ENCODE measurements around the gene PDE1C.

Gene PDE1C

GRCh38 chr7:31892099-31892829 lies 177.9 kb downstream of the PDE1C start:
- no peak for DNase-seq (ENCODE audit: low spot score)

DNA sequence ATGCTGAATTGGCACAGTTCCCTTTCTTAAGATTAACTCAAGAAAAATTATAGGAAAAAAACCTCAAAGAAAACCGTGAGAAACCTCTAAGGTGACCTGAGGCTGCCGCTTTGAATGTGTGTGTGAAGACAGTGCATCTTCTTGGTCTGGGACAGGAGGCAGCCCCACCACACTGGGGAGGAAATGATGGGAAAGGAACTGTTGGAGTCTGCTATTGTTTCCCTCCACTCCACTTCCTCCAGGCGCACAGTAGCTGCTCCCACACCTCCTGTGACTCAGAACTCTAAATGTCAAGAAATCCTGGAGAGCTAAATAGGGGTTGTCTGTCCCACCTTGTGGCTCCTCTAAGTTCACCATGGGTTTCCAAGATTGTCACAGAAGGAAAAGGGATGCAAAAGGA lies 179.4 kb downstream of the PDE1C start:
- no peak for DNase-seq (ENCODE audit: low spot score)

DNA sequence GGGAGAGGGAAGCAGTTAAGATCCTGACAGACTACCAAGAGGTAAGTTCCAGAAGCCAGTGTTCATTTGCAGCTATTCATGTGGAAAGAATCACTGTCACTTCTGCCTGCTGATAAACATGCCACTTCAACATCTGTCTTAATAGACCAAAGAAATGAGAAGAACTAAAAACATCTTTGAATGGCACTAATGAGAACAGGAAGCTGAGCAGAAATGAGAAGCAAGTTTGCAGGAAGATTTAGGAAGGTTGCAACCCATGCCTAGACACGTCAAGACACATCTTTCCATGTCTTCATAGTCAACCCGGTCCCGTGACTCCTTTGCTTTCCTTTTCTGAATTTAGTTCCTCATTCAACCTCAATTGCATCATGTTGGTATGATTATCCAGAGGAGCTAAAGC lies 180.0 kb downstream of the PDE1C start:
- no peak for DNase-seq (ENCODE audit: low spot score)

DNA sequence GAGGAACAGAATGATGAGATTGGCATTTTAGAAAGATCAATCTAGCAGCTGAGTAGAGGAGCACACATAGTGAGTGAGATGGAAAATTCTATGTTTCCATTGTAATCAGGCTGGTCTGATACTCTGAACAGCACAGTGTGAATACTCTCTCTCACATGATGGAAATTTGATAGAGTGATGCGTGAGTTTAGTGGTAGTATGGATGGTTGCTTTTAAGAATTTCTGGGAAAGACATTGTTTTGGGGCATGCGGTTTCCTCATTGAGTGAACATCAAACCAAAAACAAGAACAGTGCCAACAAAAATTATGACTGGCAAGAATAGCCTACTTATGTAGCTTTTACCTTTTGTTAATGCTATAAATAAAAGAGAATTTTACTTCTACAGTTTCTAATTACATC lies 183.2 kb downstream of the PDE1C start:
- no peak for DNase-seq (ENCODE audit: low spot score)

GRCh38 chr7:31885171-31885570 lies 185.0 kb downstream of the PDE1C start:
- no peak for DNase-seq (ENCODE audit: low spot score)

- no peak for DNase-seq (ENCODE audit: low spot score)
Measured at GRCh38 chr7:31883761-31884164, 186.4 kb downstream of the PDE1C start.

DNA sequence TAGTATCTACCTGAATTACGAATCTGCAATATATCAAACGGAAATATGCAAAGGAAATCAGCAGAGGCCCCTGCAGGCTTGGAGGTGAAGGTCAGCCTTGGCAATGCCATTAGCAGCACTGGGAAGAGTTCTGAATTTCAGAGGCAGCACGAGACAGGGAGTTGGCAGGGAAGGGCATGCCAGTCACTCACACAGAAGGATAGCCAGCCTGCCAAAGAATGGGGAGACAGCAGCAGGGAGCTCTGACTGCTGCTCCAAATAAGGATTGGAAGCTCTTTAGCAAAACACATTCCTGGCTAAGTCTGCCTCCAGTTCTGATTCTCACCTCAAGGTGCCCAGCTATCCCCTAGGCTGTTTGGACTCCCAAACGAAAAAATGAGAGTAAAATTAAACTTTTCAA lies 188.0 kb downstream of the PDE1C start:
- DNase-seq (ENCODE audit: low spot score) = no peak

DNA sequence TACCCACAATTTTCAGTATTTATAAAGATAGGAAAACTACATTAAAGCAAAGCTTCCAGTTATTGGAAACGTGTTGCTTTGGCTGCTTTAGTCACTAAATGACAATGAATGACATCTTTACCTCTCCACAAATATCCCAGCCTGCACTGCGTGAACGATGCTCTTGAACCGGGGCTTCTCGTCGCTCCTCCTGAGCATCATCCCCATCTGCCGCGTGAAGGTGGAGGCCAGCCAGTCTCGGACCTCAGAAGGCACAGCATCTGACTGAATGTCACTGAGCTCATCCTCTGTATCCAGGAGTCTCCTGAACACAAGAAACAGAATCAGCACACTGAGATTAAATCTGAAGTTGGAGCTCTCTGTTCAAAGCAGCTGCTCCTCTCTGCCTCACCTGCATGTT lies 191.3 kb downstream of the PDE1C start:
- no peak for DNase-seq (ENCODE audit: low spot score)

DNA sequence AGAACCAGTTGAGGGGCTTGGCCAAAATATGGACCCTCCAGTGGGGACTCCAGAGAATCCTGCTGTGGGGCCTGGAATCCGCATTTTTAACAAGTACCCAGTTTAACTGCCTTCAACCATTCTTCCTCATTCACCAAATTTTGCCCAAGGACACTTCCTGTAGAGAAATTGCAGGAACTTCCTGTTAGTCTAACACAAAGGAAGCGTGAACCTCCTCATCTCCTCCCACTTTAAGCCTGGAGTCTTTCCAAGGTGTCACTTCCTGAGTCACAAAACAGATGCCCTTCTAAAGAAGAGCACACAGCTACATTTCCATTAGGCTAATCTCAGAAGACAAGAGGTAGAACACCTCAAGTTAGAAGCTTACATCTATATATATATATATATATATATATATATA lies 194.8 kb downstream of the PDE1C start:
- no peak for DNase-seq (ENCODE audit: low spot score)

GRCh38 chr7:31874631-31875386 lies 195.4 kb downstream of the PDE1C start:
- no peak for DNase-seq (ENCODE audit: low spot score)

GRCh38 chr7:31873816-31874597 lies 196.2 kb downstream of the PDE1C start:
- DNase-seq (ENCODE audit: low spot score) = no peak

GRCh38 chr7:31872545-31873370 lies 197.4 kb downstream of the PDE1C start:
- no peak for DNase-seq (ENCODE audit: low spot score)

DNA sequence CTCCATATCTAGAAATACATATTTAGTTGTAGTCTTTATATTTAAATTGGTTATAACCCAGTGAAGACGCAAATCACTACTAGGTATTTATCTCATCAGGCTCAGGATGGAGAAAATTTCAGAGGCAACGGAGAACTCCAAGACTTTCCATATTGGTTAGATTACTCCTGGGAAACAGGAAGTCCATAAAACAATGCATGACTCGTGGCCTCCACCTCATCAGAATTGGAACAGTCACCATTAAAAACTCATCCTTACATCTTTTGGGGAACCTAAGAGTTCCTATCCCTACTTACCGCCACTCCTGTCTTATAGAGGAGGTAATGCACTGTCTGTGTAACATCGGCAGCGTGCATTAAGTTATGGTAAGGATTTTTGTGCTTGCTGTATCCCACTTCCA lies 205.6 kb downstream of the PDE1C start:
- no peak for DNase-seq (ENCODE audit: low spot score)

DNA sequence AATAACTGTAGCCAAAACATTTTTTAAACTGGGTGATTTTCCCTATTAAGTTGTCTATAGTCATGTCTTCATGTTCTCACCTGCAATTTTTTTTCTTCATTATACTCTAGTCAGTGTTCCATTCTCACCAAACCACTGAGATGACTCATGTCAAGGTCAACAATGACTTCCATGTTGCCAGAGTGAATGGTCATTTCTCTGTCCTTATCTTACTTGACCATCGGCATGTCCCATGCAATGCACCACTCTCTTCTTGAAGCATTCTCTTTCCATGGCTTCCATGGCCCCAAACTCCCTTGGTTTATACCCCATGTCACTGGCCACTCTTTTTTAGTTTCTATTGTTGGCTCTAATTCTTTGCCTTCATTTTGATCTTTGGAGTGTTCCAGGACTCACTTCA lies 209.3 kb downstream of the PDE1C start:
- DNase-seq (ENCODE audit: low spot score) = no peak

DNA sequence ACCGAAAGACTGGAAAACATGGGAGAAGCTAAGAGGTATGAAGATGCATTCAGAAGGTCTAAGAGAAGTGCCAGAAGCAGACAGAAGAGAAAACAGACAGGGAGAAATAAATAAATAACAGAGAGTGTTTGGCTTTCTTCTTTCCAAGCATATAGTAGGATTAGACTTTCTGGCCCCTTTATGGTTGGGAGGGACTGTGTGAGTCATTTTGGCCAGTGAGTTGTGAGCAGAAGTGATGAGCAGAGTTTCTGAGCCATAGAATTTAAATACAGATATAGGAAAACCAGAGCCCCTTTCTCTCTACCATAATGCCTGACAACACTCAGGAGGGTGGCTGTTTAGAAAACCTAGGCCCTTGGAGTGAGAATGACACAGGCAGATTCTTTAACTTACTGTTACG lies 212.2 kb downstream of the PDE1C start:
- DNase-seq (ENCODE audit: low spot score) = no peak

DNA sequence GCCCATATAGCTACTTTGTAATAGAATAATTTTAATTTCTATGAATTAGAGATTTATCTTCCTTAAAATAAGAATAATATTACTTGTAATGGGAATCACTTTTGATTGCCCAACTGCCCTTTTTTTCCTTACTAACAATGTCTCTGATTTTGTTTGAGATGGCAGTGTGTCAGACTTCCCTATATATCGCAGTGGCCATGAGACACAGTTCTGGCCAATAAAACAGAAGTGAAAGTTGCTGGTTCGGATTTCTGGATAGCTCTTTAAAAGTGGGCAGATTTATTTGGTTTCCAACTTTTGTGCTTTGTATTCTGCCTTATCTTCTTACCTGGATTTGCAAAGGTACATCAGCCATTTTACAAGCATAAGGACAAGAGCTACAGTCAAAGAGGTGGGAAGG lies 213.0 kb downstream of the PDE1C start:
- DNase-seq (ENCODE audit: low spot score) = no peak

- no peak for DNase-seq (ENCODE audit: low spot score)
Measured at GRCh38 chr7:31856337-31856736, 213.9 kb downstream of the PDE1C start.

DNA sequence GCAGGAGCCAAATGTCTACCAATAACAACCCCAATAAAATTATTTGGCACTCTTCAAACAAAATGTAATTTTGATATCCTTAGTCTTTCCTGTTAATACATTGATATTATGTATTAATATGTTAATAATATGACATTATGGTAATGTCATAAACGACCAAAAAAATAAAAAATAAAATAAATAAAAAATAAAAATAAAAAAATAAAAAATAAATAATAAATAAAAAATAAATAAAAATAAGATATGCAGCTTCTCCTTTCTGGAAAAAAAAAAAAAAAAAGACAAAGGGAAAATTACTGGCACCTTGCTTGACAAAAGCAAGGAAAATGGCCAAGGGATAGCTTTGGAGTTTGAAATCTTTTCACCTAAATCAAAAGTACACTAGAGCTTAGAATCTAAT lies 214.7 kb downstream of the PDE1C start:
- no peak for DNase-seq (ENCODE audit: low spot score)

DNA sequence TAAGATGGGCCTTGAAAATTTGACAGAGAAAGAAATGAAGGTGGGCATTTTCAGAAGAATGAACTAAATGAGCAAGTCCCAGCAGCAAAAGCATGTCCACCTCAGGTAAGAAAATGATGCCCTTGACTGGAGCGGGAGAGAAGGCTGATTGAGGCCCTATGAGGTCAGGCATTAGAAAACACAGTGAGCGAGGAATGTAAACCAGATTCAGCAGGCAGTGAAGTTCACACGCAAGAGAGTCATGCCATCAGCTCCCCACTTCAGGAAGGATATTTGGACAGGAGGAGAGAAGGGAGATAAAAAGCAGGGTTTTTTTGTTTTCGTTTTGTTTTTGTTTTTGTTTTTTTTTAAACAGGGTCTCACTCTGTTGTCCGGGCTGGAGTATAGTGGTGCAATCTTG lies 216.8 kb downstream of the PDE1C start:
- no peak for DNase-seq (ENCODE audit: low spot score)

DNA sequence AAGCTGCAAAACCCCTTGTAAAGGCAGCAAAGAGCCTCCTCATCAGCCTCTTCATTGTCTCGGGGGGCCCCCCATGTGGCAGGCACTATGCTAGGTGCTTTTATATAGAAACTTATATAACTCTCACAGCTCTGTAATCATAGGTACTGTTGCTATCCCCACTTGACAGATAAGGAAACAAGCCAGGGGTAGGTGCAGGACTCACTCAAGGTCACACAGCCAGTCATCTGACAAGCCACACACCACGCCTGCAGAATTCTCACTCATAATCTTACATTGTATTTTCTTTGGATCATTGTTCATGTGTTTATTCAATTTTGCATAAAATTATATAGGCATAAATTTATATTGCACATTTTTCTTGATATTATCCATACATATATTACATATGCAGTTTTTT lies 217.7 kb downstream of the PDE1C start:
- no peak for DNase-seq (ENCODE audit: low spot score)

DNA sequence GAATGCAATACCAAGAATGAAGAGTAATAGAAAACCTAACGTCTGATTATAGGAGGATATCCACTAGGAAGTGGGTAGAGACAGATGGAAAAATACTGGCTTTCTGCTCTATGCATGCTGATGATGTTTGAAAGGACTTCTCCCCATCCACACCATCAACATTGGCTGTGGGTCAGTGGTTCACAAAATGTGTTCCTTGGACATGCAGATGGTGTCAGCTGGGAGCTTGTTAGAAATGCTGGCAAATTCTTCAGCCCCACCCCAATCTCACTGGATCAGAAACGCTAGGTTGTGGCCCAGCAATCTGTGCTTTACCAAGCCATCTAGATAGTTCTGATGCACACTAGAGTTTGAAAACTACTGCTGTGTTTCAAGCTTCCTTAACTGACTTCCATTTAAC lies 219.1 kb downstream of the PDE1C start:
- DNase-seq (ENCODE audit: low spot score) = no peak

DNA sequence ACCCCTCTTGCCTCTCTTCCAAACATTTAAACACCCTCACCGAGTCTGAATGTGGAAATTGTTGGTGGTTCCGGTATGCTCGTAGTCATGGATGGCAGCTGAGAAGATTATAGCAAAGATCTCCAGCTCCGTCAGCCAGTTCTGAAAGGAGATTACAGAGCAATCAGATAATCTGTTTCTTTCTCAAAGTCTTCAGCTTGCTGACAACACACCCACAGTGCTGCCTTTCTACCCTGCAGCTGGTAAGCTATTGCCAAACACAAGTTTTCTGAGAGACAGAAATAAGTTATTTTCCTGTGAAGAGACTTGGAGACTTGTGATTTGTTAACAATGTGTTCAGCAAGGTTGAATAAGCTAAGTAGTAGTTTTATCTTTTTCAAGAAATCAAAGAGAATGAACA lies 219.6 kb downstream of the PDE1C start:
- no peak for DNase-seq (ENCODE audit: low spot score)

Data from ecto neural progenitor cell (in vitro differentiated cells).